ENCODE results near the gene PROZ. TPM values are rescaled to one million over a fixed set of nuclear protein-coding genes. Genes with fewer than 3 reads are reported as not detected.

The PROZ gene
- total RNA-seq, 2 experiments from 2014 or later, result not detected

GRCh38 chr13:113220141-113220598, 61.7 kb downstream of the PROZ start:
- Histone ChIP-seq H3K27me3 (ENCODE audit: control insufficient read depth in 1 of 2, insufficient read depth in 2 of 2, low read length in 2 of 2) (no peaks in the 10 kb centered on the region), H3K4me1 (ENCODE audit: insufficient read depth, low read length) (peaks cover 18% of the 10 kb centered on the region), H3K4me3 (ENCODE audit: low read length) (no peak overlapping the region), H3K27ac (ENCODE audit: low read depth in 1 of 2, low read length in 2 of 2) (no peak overlapping the region), H3K36me3 (ENCODE audit: insufficient read depth, low read length) (peaks cover 57% of the 10 kb centered on the region), H3K9me3 (ENCODE audit: control insufficient read depth in 1 of 2, insufficient read depth in 1 of 2, low read length in 2 of 2) (no peaks in the 10 kb centered on the region)
- H3K27me3 Mint-ChIP-seq, result no peaks in the 10 kb centered on the region
- no peak for TF ChIP-seq CTCF (IDR thresholded peaks at IDR 0.05)
- no peak overlapping the region for H3K4me3 Mint-ChIP-seq
- no peak overlapping the region for H3K27ac Mint-ChIP-seq
- ATAC-seq (ENCODE audit: poor library complexity) (no peak), DNase-seq (no peak)
- POLR2A ChIA-PET, result interaction anchor here (1.0 kb wide), 1 partner anchor 10 kb away, joined by 3 read pairs; no protein-coding TSS in a partner anchor
- H3K4me1 Mint-ChIP-seq (ENCODE audit: low read depth), result peaks cover 18% of the 10 kb centered on the region
- CTCF ChIA-PET, result no interaction called here
- intact Hi-C loops (cut with DNase I, micrococcal nuclease), result loop anchor here in 1 of 2 experiments (5.0 kb wide), 1 partner anchor 278 kb away; no protein-coding TSS in a partner anchor
- peaks cover 60% of the 10 kb centered on the region for H3K36me3 Mint-ChIP-seq (ENCODE audit: low read depth)
- H3K9me3 Mint-ChIP-seq, result no peaks in the 10 kb centered on the region

DNA sequence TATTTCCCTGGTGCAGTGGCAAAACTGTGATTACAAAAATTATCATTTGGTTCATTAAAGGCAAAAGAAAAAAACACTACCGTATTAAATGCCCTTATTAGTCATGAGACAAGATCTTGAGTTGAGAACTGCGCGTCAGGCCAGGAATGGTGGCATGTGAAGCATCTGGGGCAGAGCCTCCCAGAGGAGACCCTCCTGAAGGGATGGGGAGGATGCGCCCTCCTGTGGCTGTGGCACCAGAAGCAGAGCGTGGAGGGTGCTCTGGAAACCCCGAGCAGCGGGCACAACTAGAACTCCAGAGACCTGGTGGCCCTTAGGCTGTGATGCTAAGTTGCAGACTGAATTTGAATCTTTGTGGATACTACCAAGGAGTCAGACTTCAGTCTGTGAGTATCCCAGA, 62.4 kb downstream of the PROZ start:
- Mint-ChIP-seq H3K9me3 (no peaks in the 10 kb centered on the region), H3K4me1 (ENCODE audit: low read depth) (peaks cover 18% of the 10 kb centered on the region), H3K36me3 (ENCODE audit: low read depth) (peaks cover 66% of the 10 kb centered on the region), H3K4me3 (no peak overlapping the region), H3K27me3 (no peaks in the 10 kb centered on the region), H3K27ac (no peak overlapping the region)
- Histone ChIP-seq H3K4me1 (ENCODE audit: insufficient read depth, low read length) (peaks cover 11% of the 10 kb centered on the region), H3K36me3 (ENCODE audit: insufficient read depth, low read length) (peaks cover 64% of the 10 kb centered on the region), H3K9me3 (ENCODE audit: control insufficient read depth in 1 of 2, insufficient read depth in 1 of 2, low read length in 2 of 2) (no peaks in the 10 kb centered on the region), H3K27me3 (ENCODE audit: control insufficient read depth in 1 of 2, insufficient read depth in 2 of 2, low read length in 2 of 2) (no peaks in the 10 kb centered on the region), H3K4me3 (ENCODE audit: low read length) (no peak overlapping the region), H3K27ac (ENCODE audit: low read depth in 1 of 2, low read length in 2 of 2) (no peak overlapping the region)
- ChIA-PET CTCF (interaction anchor here (0.5 kb wide), 1 partner anchor 336 kb away, joined by 3 read pairs; no protein-coding TSS in a partner anchor), POLR2A (interaction anchor here (1.4 kb wide), 1 partner anchor 11 kb away, joined by 4 read pairs; the partner anchor contains the start of gene CUL4A)
- ATAC-seq (ENCODE audit: poor library complexity) (peak; percentile 54), DNase-seq (peak in 11 of 14 experiments; percentile 3 to 57 (median 22))
- intact Hi-C loops (cut with DNase I, micrococcal nuclease), result loop anchor here in 1 of 2 experiments (5.0 kb wide), 1 partner anchor 279 kb away; no protein-coding TSS in a partner anchor
- peak; percentile 10 for TF ChIP-seq CTCF (IDR thresholded peaks at IDR 0.05)

Other genes starting within 250 kb of the PROZ start
- 10 to 100 TPM; 13.0 to 13.5 TPM for gene MCF2L, start 189.4 kb upstream of the PROZ start, total RNA-seq
- gene F7, start 52.9 kb upstream of the PROZ start, total RNA-seq, result not detected
- not detected for gene F10, start 35.8 kb upstream of the PROZ start, total RNA-seq
- 10 to 100 TPM; 33.6 to 33.7 TPM for gene PCID2, start 50.0 kb downstream of the PROZ start, total RNA-seq
- gene CUL4A, start 51.0 kb downstream of the PROZ start, total RNA-seq, result 10 to 100 TPM; 54.6 to 56.6 TPM
- 10 to 100 TPM; 72.2 to 80.7 TPM for gene LAMP1, start 138.6 kb downstream of the PROZ start, total RNA-seq
- under 1 TPM; 0.67 to 0.82 TPM for gene GRTP1, start 205.5 kb downstream of the PROZ start, total RNA-seq